GM10847 (cell line): Measurements from ENCODE around the gene ZSCAN16.

Source experiments
- POLR2A ChIP-seq: IDR thresholded peaks from 2 replicates; pipeline ENCODE4 v1.6.1; 2011; ENCODE audit not compliant: insufficient read length; ENCODE audit errors: extremely low read depth

The ZSCAN16 gene

DNA sequence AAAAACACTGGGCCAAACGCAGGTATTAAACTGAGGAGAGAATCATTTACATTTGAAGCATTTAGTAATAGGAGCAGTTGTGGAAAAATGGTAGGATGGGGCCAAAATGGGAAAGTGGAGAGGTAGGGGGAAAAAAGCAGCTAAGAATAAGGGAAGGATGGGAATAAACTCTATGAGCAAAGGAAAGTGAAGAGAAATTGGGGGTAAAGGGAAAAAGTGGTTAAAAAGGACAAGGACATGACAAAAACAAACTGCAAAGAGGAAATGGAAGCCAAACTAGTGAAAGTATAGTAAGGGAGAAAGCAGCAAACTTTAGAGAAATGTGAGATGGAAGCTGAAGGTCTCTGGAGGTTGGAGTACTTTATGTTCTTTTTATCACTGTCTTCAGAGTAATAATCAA lies 6.2 kb upstream of the ZSCAN16 start:
- TF ChIP-seq POLR2A: no peak

DNA sequence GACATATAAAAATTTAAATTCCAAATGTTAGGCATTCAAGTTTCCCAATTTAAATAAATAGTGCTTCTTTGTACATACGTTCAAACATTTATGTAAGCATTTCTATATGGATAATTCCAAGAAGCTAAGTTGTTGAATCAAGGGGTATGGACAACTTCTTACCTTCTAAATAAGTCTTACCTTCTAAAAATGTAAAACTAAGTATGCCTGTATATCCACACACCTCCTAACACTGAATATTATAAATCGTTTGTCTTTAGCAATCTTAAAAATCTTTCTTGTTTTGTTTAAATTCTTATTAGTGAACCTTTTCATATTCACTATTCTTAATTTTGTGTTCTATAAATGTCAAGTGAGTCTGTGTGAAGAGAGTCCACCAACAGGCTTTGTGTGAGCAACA lies 2.5 kb upstream of the ZSCAN16 start:
- no peak for TF ChIP-seq POLR2A

DNA sequence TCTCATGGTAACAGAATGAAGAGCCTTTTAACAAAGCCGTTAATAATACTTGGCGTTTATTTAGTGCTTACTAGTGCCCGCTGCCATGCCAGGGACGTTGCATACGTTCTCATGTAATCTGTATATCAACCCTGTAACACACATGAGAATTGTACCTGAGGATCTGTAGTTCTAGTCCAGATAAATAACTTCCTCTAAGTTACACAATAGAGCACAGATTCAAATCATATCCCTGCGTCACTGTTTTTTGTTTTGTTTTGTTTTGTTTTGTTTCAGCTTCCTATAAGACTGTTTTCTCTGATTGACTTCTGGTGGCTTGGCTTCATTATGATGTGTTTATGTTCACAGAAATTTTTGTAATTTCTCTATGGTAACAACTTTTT lies 553 bp downstream of the ZSCAN16 start:
- TF ChIP-seq POLR2A: no peak

DNA sequence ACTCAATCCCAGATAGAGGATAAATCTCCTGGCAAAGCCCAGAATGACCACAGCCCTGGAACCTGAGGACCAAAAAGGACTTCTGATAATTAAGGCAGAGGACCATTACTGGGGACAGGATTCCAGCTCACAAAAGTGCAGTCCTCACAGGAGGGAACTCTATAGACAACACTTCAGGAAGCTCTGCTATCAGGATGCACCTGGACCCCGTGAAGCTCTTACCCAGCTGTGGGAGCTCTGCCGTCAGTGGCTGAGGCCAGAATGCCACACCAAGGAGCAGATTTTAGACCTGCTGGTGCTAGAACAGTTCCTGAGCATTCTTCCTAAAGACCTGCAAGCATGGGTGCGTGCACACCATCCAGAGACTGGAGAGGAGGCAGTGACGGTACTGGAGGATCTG lies 992 bp downstream of the ZSCAN16 start:
- no peak for TF ChIP-seq POLR2A

DNA sequence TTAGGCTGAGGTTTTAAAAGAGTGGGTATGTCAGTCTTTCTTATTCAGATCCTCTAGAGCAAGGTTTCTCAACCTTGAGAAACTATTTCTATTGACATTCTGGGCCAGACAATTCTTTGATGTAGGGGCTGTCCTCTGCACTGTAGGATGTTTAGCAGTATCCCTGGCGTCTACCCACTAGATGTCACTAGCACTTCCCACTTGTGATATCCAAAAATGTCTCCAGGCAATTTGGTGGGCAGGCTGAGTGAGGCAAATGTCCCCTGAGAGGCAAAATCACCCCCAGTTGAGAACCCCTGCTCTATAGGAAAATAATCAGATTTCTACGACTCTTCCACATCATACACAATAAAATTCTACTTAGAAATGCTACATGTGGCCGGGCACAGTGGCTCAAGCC lies 9.6 kb downstream of the ZSCAN16 start:
- no peak for TF ChIP-seq POLR2A

DNA sequence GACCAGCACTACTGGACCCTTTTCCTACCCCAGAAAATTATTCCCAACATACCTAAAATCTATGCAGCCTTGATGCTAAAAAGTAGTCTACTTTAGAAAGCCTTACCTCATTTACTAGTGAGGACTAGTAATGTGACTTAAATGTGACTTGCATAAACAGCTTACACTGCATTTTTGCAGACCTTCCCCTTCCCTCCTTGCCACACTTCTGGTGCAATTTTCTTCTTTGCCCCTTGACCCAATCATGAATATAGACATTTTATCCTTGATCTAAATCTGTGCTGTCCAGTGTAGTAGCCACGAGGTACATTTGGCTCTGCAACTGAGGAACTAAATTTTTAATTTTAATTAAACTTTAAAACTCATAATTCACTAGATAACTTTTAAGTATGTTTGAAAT lies 10.3 kb downstream of the ZSCAN16 start:
- TF ChIP-seq POLR2A: no peak

DNA sequence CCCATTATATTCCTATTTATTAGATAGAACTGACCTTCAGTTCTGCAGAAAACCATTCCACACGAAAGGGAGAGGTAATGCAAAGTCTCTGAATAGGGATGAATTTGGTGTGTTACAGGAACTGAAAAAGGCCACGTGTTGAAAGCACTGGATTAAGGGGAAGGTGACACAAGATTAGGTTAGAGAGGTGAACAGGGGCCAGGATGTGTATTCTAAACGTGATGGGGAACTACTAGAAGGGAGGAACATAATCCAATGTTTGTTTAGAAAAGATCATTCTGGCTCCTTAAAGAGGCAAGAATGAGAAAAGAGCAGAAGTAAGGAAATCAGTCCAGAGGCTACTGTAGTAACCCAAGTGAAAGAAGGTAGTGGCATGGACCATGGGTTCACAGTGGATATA lies 11.0 kb downstream of the ZSCAN16 start:
- TF ChIP-seq POLR2A: no peak

DNA sequence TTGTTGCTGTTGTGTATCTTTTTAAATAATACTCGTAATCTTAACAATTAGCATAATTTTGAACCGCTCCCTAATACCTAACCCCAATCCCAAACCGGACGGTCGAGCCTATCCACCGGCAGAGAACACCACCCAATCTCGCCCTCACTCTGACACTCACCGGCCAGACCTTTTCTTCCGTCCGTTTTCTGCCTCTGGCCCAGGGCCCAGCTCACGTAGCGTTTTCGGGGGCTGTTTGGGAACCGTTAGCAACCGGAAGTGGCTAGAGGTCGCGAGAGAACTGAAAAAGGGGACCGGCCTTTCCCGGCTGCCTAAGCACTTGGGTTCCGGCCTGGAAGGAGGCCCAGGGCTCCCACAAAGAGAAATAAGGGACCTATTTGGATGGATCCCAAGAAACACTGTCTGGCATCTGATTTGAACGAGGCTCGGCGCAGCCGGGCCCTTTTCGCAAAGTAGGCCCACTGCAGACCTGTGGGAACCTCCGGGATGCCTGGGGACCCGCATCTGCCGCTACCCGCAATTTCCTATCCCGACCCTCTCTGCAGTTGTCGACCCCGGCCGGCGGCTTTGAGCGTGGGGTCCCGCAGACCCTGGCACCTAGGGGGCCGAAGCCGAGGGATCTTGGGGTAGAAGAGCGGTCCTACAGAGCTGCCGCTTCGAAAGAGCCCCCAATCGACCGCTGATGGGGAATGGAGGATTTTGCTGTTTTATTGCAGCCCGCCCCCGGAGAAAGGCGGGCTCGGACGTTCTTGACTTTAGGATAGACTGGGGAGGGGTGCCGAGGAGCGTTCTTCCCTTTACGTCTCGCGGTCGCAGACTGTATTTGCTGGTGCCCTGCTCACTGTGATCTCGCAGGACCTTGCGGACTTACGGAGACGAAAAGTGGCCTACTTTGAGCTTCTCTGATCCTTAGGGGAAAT lies 12.4 kb downstream of the ZSCAN16 start:
- peak; percentile 65 for TF ChIP-seq POLR2A

DNA sequence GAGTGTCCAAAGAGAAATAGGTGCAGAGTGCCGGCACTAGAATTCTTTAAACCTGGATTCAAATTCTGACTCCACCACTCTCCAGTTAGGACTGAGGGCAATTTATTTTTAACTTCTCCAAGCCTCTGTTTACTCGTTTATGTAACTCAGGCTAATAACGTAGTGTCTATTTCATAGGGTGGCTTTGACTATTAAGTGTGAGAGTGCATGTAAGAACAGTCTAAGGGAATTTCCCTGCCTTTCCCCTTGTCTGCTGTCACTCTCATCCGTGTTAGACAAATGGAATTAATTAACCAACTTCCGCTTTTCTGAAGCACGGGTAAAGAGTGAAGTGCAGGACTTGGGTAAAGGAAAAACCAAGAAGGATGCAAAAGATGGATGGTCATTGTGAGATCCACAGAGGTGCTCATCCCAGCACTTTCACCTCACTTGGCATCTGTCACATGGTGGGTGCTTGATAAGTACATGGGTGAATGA lies 13.1 kb downstream of the ZSCAN16 start:
- TF ChIP-seq POLR2A: no peak

DNA sequence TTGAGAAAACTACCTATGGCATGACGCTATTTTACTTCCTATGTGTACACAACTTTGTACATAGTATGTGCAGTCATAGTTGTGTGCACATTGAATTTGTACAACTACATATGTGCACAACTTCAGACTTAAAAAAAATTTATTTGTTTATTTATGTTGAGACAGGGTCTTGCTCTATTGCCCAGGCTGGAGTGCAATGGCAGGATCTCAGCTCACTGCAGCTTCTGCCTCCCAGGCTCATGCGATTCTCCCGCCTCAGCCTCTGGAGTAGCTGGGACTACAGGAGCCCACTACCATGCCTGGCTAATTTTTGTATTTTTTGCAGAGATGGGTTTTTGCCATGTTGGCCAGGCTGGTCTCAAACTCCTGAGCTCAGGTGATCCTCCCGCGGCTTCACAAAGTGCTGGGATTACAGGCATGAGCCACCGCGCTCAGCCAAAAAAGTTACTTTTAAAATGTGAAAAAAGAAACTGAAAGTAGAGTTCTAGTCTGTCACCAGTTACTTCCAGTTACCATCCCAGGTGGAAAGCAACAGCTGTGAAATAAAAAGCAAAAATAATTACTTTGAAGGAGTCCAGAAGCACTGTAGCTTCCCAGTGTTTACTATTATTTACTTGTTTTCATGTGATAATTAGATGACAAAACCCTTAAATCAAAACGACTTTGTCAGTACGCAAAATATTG lies 15.6 kb downstream of the ZSCAN16 start:
- no peak for TF ChIP-seq POLR2A

DNA sequence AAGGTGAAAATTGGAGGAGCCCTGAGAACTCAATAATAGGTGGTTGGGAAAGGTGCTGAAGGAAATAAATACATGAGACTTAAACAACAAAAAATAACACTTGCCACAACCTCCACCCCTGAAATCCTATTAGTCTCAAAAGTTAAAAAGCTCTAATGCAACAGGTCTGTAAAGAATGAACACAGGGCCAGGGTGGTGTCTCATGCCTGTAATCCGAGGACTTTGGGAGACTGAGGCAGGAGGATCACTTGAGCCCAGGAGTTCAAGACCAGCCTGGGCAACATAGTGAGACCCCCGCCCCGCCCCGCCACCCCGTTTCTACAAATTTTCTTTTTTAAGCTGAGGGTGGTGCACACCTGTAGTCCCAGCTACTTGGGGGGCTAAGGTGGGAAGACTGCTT lies 16.2 kb downstream of the ZSCAN16 start:
- no peak for TF ChIP-seq POLR2A

DNA sequence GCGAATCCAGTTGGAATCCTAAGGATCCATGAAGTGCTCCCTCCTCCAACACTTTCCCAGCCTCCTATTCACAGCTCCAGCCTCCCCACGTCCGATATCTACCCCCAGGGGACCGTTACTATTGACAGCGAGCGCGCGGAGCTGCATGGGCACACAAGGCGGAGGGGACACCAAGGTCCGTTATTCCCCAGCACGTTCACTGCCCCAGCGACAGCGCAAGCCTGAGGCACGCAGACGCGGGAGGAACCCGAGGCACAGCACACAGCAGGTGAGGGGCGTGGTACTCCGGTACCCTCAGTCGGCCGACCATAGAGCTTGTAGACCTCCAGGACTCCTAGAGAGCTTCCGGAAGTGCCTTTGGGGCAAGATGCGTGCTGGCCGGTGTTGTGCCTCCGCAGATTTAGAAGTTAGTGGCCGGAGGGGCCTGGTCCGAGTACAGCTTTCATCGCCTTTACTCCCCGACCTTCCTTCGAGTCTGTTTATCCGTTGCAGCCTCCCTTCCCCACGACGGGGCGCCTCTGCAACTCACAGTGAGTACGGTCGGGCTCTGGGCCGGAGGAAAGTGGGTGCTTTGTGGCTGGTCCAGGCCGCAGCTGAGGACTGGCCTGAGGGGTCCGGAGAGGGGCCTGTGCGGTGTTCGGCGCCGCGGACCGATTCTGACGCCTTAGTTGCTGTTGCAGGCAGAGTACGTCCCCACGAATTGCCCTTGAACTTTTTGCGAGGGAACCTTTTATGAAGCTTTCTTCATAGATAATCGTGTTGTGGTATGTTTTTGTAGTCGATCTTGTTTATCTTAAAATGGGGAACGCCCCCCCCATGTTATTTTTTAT lies 17.3 kb downstream of the ZSCAN16 start, which contains the start of gene ZKSCAN8:
ZKSCAN8 (plus strand) TSS at position 384 of the 830 bp plus-strand sequence. CDS start 6,525 bp downstream, outside the sequence.
- peak; percentile 70 for TF ChIP-seq POLR2A

DNA sequence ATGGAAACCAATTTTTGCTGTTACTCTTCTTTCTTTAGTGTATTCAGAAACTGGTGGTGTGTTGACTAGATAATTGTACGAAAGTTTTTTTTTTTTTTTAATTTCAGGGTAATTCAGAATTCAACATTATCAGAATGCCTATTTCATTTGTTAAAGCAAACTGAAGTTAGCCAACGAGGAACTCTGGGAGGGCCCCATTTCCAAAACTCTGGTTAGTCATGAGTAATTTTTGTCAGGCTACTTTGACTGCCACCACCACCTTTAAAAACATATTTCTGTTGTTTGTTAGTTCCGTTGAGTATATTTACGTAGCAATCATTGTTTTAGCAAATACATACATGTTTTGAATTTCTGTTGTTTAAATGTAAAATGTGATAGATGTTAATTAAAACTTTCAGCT lies 18.0 kb downstream of the ZSCAN16 start:
- TF ChIP-seq POLR2A: no peak

DNA sequence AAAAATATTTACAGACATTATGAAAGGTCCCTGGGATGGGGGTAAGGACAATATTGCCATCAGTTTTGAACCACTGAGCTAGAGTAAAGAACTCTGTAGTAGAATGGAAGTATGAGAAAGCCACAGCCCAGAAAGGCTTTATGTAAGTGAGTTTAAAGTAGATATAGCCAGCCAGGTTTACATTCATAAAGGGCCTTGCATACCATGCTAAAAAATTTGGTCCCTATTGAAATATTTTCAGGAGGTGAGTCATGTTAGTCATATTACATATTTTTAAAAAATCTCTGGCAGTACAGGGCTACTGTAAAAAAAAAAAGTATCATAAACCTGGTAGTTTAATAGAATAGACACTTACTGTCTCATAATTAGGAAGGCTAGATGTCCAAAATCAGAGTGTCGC lies 20.8 kb downstream of the ZSCAN16 start:
- TF ChIP-seq POLR2A: no peak

DNA sequence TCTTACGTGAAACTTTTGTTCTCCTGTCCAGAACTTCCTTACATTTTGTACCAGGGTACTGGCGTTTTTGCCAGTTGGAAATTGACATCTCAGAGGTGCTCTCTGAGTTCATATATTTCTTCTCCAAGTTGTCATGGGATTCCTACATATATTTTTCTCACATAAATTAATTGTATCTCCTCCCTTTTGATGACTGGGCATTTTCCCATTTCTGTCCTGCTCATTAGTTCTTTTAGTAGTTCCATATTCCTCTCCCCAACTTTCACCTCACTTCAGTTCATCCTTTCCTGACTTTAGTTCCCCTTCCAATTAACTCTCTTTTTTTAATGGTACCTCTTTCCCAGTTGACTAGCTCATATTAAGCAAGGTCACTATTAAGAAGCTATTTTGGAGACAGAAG lies 28.1 kb downstream of the ZSCAN16 start:
- no peak for TF ChIP-seq POLR2A
